HepG2 (cell line): Measurements from ENCODE around the gene DUS2. TPM values are rescaled to one million over a fixed set of nuclear protein-coding genes. Genes with fewer than 3 reads are reported as not detected.

Experiments
- EP300 ChIP-seq, 3 experiments: sonication (generic) in 1 of 3; formaldehyde crosslinking in 1 of 3; IDR thresholded peaks; 2 replicates each; pipeline versions ENCODE4 v1.5.1 to v1.6.1; 2011 to 2020; ENCODE audit warnings: low read depth in 2 of 3, low read length in 2 of 3, borderline replicate concordance in 1 of 3, improper control_type of control experiment in 1 of 3, mild to moderate bottlenecking in 1 of 3, missing genetic modification reagents in 1 of 3, moderate library complexity in 1 of 3
- MYNN ChIP-seq: sonication (generic); formaldehyde crosslinking; IDR thresholded peaks from 2 replicates; pipeline ENCODE4 v1.4.0; 2020; ENCODE audit warnings: mild to moderate bottlenecking, low read depth, missing genetic modification reagents
- PHF20 ChIP-seq: sonication (generic); formaldehyde crosslinking; IDR thresholded peaks from 2 replicates; pipeline ENCODE4 v1.5.0; 2020; ENCODE audit warnings: mild to moderate bottlenecking, missing genetic modification reagents
- POLR2A ChIP-seq, 2 experiments: IDR thresholded peaks; 2 replicates each; pipeline ENCODE4 v1.6.1; 2011; ENCODE audit warnings: low read depth in 2 of 2, low read length in 2 of 2, mild to moderate bottlenecking in 1 of 2, moderate library complexity in 1 of 2; ENCODE audit not compliant: insufficient read depth in 1 of 2
- SPEN ChIP-seq: sonication (generic); formaldehyde crosslinking; IDR thresholded peaks from 2 replicates; pipeline ENCODE4 v1.5.1; 2020; ENCODE audit warnings: low read depth, mild to moderate bottlenecking, missing genetic modification reagents
- YEATS2 ChIP-seq: sonication (generic); formaldehyde crosslinking; IDR thresholded peaks from 2 replicates; pipeline ENCODE4 v1.4.0; 2020; ENCODE audit warnings: missing genetic modification reagents, borderline replicate concordance
- ZBTB21 ChIP-seq: sonication (generic); formaldehyde crosslinking; IDR thresholded peaks from 2 replicates; pipeline ENCODE4 v1.4.0; 2020; ENCODE audit warnings: missing genetic modification reagents
- ZFP41 ChIP-seq: sonication (generic); formaldehyde crosslinking; IDR thresholded peaks from 2 replicates; pipeline ENCODE4 v1.4.0; 2020; ENCODE audit warnings: mild to moderate bottlenecking, missing genetic modification reagents, borderline replicate concordance
- ZNF160 ChIP-seq: sonication (generic); formaldehyde crosslinking; IDR thresholded peaks from 2 replicates; pipeline ENCODE4 v1.8.0; 2022; ENCODE audit warnings: mild to moderate bottlenecking, inconsistent platforms, missing genetic modification reagents
- ZNF225 ChIP-seq: sonication (generic); formaldehyde crosslinking; IDR thresholded peaks from 2 replicates; pipeline ENCODE4 v1.4.0; 2020; ENCODE audit warnings: mild to moderate bottlenecking, missing genetic modification reagents
- ZNF263 ChIP-seq: sonication (generic); formaldehyde crosslinking; IDR thresholded peaks from 2 replicates; pipeline ENCODE4 v1.4.0; 2020; ENCODE audit warnings: missing genetic modification reagents
- ZNF343 ChIP-seq: sonication (generic); formaldehyde crosslinking; IDR thresholded peaks from 2 replicates; pipeline ENCODE4 v1.4.0; 2020; ENCODE audit warnings: mild to moderate bottlenecking, missing genetic modification reagents
- ZNF383 ChIP-seq: sonication (generic); formaldehyde crosslinking; IDR thresholded peaks from 2 replicates; pipeline ENCODE4 v1.4.0; 2020; ENCODE audit warnings: missing genetic modification reagents, mild to moderate bottlenecking, borderline replicate concordance
- ZNF513 ChIP-seq: sonication (generic); formaldehyde crosslinking; conservative IDR thresholded peaks from 2 replicates; pipeline ENCODE4 v1.5.0; 2020; ENCODE audit warnings: missing genetic modification reagents
- ZNF563 ChIP-seq: sonication (generic); formaldehyde crosslinking; IDR thresholded peaks from 2 replicates; pipeline ENCODE4 v1.8.0; 2022; ENCODE audit warnings: mild to moderate bottlenecking, moderate library complexity, missing genetic modification reagents
- ZNF773 ChIP-seq: sonication (generic); formaldehyde crosslinking; IDR thresholded peaks from 2 replicates; pipeline ENCODE4 v1.4.0; 2020; ENCODE audit warnings: missing genetic modification reagents, borderline replicate concordance
- polyA plus RNA-seq, 8 experiments: library from polyadenylated mRNA; depleted of rRNA in 3 of 8; stranded (reverse) in 7 of 8; unstranded in 1 of 8; fragments of >200 nt; fragmentation: Illumina TruSeq in 4 of 8; extraction: Trizol in 4 of 8; gene quantifications; 2 replicates each; pipeline versions ENCODE4 v1.2.1 to v1.2.3, GENCODE V29; 2011 to 2016; ENCODE audit warnings: low read depth in 4 of 8, missing spikeins in 1 of 8, mixed read lengths in 1 of 8; ENCODE audit not compliant: insufficient read depth in 1 of 8
- total RNA-seq, 5 experiments: library from RNA; depleted of rRNA; stranded (reverse); fragments of >200 nt; fragmentation: Illumina TruSeq; extraction: Trizol; gene quantifications; 2 replicates each; pipeline ENCODE4 v1.2.3, GENCODE V29; 2016; ENCODE audit warnings: low read depth in 1 of 5
- TF ChIP-seq, protein P1 (sequence below): fragments of 450-650 bp; IDR thresholded peaks from 2 replicates; pipeline ENCODE4 v1.6.1; 2017
- TF ChIP-seq, protein P2 (sequence below): sonication (generic); formaldehyde crosslinking; IDR thresholded peaks from 2 replicates; pipeline ENCODE4 v1.5.0; 2020; ENCODE audit warnings: missing genetic modification reagents, mild to moderate bottlenecking, borderline replicate concordance
- TF ChIP-seq, protein P3 (sequence below): sonication (generic); formaldehyde crosslinking; IDR thresholded peaks from 2 replicates; pipeline ENCODE4 v1.5.0; 2020; ENCODE audit warnings: missing genetic modification reagents
- TF ChIP-seq, protein P4 (sequence below): sonication (generic); formaldehyde crosslinking; IDR thresholded peaks from 2 replicates; pipeline ENCODE4 v1.4.0; 2020; ENCODE audit warnings: mild to moderate bottlenecking, missing genetic modification reagents

Gene DUS2
- total and polyA plus RNA-seq, 2 of the 13 experiments (the other 11 are each of a cell fraction or from before 2014, with no cell fraction given): 17.8 to 25.1 TPM

- TF ChIP-seq ZNF563 (CRISPR knock-in tag) (no peak), ZNF383 (no peak), PHF20 (CRISPR knock-in tag) (peak; percentile 61), ZNF343 (no peak), ZBTB21 (no peak), ZNF225 (no peak), YEATS2 (CRISPR knock-in tag) (peak; percentile 48; the same call in 1 of the 2 replicates), ZNF773 (CRISPR knock-in tag) (no peak), ZFP41 (no peak), ZNF513 (CRISPR knock-in tag) (no peak), POLR2A (IDR thresholded peaks at IDR 0.05; ENCODE audit: insufficient read depth in 1 of 2, low read depth in 2 of 2, low read length in 2 of 2) (peak; percentile 40 to 48; a peak in 2 of 4 replicates), MYNN (no peak), SPEN (CRISPR knock-in tag) (no peak), ZNF263 (CRISPR knock-in tag) (peak; percentile 58; the same call in 1 of the 2 replicates), ZNF160 (0 out of 2 replicates have a peak, but pooled peaks have one; percentile 31), EP300 (IDR thresholded peaks at IDR 0.05; ENCODE audit: low read depth in 2 of 2, low read length in 2 of 2) (no peak), EP300 (CRISPR knock-in tag; IDR thresholded peaks at IDR 0.05; ENCODE audit: borderline replicate concordance) (no peak)
- TF ChIP-seq, protein P1, sequence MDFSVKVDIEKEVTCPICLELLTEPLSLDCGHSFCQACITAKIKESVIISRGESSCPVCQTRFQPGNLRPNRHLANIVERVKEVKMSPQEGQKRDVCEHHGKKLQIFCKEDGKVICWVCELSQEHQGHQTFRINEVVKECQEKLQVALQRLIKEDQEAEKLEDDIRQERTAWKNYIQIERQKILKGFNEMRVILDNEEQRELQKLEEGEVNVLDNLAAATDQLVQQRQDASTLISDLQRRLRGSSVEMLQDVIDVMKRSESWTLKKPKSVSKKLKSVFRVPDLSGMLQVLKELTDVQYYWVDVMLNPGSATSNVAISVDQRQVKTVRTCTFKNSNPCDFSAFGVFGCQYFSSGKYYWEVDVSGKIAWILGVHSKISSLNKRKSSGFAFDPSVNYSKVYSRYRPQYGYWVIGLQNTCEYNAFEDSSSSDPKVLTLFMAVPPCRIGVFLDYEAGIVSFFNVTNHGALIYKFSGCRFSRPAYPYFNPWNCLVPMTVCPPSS: no peak
- TF ChIP-seq, protein P2, sequence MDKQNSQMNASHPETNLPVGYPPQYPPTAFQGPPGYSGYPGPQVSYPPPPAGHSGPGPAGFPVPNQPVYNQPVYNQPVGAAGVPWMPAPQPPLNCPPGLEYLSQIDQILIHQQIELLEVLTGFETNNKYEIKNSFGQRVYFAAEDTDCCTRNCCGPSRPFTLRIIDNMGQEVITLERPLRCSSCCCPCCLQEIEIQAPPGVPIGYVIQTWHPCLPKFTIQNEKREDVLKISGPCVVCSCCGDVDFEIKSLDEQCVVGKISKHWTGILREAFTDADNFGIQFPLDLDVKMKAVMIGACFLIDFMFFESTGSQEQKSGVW (CRISPR knock-in tag): no peak
- TF ChIP-seq, protein P3, sequence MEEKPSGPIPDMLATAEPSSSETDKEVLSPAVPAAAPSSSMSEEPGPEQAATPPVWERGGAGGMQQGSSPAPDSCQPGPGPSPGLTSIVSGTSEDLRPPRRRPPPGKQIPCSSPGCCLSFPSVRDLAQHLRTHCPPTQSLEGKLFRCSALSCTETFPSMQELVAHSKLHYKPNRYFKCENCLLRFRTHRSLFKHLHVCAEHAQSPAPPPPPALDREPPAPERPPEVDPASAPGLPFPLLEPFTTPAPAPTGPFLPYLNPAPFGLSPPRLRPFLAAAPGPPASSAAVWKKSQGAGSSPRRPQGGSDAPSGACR (CRISPR knock-in tag): no peak
- TF ChIP-seq, protein P4, sequence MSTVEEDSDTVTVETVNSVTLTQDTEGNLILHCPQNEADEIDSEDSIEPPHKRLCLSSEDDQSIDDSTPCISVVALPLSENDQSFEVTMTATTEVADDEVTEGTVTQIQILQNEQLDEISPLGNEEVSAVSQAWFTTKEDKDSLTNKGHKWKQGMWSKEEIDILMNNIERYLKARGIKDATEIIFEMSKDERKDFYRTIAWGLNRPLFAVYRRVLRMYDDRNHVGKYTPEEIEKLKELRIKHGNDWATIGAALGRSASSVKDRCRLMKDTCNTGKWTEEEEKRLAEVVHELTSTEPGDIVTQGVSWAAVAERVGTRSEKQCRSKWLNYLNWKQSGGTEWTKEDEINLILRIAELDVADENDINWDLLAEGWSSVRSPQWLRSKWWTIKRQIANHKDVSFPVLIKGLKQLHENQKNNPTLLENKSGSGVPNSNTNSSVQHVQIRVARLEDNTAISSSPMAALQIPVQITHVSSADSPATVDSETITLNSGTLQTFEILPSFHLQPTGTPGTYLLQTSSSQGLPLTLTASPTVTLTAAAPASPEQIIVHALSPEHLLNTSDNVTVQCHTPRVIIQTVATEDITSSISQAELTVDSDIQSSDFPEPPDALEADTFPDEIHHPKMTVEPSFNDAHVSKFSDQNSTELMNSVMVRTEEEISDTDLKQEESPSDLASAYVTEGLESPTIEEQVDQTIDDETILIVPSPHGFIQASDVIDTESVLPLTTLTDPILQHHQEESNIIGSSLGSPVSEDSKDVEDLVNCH (CRISPR knock-in tag): peak; percentile 83; the same call in 1 of the 2 replicates
Measured at GRCh38 chr16:67987460-67988160, 35.5 kb upstream of the DUS2 start (continued).
